NCI-H69 (cell line): ENCODE results near the gene FBXL22.
"Not testable (repeated sequence)": the region's sequence is repeated elsewhere in the genome, so short reads cannot be mapped to it uniquely, and the experiment has no call there.

Experiments used
- DNase-seq: peaks from one replicate; lab custom pipeline; 2025; lab: John Stamatoyannopoulos, UW

The FBXL22 gene

DNA sequence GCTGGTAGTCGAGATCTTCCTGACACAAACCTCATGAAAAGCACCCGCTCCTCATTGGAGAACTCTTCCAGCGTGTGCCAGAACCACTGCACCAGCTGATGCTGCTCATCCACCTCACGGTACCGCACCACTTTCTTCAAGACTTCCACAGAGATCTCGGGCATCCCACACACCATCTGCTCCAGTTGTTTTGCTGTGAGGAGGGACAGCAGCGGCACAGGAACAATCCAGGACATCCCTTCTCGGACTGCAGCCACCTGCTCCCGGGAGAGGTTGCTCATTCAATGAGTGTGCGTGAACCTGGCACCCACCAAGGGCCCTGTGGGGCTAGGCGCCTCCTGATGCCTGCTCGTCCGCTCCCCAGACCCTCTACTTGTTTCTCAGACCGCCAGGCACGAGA, 15.1 kb downstream of the FBXL22 start:
- DNase-seq = no peak

DNA sequence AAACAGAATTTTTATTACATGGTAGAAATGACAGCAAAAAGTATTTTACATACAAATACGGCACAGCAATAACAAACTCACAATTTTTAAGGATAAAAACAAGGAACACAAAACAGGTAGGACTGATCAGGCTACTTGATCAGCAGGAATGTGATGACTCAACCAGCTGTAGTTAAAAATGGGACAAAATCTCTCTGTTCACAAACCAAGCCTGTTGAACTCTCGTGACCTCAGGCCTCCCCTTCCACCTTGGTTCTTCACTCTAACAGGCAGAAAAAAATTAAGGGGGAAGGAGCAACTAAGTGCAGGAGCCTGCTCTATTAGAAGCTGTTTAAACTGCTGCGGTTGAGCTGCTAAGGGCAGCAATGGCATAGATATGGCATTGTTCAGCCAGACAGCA, 18.7 kb downstream of the FBXL22 start:
- DNase-seq = no peak

DNA sequence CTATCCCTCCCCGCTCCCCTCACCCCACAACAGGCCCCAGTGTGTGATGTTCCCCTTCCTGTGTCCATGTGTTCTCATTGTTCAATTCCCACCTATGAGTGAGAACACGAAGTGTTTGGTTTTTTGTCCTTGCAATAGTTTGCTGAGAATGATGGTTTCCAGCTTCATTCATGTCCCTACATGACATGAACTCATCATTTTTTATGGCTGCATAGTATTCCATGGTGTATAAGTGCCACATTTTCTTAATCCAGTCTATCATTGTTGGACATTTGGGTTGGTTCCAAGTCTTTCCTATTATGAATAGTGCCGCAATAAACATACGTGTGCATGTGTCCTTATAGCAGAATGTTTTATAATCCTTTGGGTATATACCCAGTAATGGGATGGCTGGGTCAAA, 20.0 kb downstream of the FBXL22 start:
- DNase-seq = not testable (repeated sequence)

DNA sequence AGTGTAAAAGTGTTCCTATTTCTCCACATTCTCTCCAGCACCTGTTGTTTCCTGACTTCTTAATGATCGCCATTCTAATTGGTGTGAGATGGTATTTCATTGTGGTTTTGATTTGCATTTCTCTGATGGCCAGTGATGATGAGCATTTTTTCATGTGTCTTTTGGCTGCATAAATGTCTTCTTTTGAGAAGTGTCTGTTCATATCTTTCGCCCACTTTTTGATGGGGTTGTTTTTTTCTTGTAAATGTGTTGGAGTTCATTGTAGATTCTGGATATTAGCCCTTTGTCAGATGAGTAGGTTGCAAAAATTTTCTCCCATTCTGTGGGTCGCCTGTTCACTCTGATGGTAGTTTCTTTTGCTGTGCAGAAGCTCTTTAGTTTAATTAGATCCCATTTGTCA, 20.4 kb downstream of the FBXL22 start:
- not testable (repeated sequence) for DNase-seq

DNA sequence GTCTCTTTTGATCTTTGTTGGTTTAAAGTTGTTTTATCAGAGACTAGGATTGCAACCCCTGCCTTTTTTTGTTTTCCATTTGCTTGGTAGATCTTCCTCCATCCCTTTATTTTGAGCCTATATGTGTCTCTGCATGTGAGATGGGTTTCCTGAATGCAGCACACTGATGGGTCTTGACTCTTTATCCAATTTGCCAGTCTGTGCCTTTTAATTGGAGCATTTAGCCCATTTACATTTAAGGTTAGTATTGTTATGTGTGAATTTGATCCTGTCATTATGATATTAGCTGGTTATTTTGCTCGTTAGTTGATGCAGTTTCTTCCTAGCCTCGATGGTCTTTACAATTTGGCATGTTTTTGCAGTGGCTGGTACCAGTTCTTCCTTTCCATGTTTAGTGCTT, 23.6 kb downstream of the FBXL22 start:
- not testable (repeated sequence) for DNase-seq

DNA sequence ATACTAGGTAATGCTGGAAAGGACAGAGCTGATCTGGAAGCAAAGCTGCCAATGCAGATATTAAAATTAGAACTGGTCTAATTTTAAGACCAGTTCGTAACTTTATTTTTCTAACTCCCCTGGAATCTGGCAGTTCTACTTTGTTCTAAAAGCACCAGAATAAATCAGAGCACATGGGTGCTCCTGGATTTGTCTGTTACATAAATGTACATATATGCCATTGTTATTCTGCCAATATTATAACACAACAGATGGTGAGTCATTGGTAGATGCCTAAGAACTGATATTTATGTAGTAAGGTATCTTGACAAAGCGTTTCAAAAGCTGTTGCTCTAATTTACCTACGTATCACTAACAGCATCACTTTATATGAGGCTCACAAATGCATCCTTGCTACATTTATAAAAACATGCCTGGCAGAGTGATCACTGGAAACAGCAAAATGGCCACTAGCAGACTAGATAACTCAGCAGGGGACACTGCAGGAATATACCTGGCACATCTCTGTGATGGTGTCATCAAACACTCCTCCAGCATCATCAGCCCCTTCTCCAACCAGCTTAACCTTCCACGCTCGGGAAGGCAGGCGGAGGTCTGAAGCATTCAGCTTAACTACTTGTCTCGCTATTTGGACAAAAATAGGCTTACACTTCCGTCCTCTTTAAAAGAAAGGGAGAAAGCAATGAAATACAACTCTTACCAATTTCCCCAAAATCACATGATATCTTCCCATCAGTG, 26.2 kb downstream of the FBXL22 start:
- no peak for DNase-seq

DNA sequence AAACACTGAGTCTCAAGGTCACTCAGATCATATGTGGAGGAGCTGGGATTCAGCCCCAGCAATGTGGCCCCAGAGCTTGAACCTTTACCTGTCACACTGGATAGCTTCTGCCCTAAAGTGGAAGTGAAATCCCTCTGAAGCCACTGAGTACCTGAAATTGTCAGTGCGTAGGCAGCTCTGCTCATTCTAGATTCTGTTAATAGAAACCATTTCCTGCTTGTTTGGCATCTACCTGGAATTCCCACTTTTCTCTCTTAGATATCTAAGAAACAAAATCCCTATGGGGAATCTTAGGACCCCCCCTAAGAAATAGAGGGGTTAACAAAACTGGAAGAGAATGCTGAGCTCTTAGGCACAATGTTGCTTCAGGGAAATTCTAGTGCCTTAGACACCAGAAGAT, 29.8 kb downstream of the FBXL22 start:
- no peak for DNase-seq

DNA sequence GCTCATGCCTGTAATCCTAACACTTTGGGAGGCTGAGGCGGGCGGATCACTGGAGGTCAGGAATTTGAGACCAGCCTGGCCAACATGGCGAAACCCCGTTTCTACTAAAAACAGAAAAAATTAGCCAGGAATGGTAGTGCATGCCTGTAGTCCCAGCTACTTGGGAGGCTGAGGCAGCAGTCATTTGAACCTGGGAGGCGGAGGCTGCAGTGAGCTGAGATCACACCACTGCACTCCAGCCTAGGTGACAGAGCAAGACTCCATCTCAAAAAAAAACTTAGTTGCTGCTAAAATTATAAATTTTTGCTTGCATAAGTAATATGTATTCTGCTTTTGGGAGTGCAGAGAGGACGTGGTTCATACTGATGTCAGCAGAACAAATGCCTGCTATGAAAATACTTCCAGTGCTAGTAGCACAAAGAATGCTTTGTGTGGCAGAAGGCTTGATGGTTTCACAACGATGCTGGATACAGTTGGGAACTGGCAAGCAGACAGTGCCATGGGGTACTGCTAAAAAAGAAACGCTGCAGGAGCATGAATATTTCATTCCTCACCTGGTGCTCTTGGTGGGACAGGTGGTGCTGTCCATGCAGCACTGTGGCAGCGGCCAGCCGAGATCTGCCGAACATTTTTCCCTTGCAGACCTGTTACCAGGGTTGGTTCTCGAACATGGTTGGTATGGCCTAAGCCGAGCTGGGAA, 31.1 kb downstream of the FBXL22 start:
- no peak for DNase-seq

DNA sequence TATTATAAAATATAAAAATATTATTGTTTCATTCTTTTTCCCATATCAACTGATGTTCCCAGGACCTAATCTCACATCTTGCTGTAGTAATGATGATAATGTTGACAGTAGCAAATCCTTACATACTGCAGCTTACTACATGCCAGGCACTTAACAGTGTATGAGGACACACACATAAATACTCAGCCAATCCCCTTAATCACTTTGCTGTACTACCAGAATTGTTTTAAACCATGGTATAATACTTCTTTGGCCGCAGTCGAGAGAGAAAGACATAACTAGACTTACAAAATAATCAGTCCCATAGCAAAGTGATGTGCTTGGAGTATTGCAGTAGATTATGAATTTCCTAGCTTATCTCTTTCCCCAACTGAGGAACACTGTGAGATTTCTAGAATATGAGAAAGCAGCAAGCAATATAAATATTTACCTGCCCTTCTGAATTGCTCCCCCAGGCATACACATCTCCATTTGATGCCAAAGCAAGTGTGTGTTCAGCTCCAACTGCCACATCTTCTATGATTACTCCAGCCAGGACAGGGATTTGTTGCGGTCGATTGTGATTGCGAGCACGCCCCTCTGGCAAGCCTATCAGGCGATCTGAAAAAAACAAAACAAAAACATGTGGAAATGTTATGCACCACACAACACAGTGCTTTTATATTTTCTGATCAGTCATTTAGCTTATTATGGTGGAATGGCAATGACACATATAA, 33.0 kb downstream of the FBXL22 start:
- no peak for DNase-seq

DNA sequence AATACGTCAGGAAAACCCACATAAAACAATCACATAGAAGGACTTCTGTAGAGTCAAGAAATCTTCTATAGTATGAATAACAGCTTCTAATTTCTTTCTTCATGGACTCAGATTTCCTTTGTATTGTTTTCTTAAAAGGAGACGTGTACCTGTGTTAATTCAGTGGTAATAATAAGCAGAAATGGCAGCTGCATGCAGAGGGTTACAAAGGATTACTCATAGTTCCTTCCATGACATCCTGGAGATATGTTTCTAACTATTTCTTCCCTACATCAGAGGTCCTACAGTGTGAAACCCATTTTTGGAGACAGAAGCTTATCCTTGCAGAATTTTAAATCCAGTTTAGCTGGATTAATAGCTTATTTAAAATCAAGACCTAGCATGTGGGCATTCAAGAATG, 36.1 kb downstream of the FBXL22 start:
- DNase-seq = no peak

DNA sequence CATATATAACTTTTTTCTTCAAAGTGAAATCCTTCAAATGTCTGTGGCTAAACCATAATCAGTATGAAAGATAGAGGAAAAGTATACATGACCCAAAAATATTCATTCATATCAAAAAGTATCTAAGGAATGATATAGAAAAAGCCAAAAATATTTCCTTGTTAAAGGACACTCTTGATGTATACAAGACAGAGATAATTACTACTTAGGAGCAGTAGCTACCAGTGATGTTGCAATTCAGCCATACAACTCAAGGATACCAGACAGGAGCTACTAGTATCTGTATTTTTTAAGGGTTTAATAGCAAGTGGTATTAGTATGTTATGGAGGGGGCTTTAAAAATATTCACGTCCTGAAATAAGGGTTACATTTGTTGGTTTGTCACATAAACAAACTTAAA, 37.0 kb downstream of the FBXL22 start:
- no peak for DNase-seq

DNA sequence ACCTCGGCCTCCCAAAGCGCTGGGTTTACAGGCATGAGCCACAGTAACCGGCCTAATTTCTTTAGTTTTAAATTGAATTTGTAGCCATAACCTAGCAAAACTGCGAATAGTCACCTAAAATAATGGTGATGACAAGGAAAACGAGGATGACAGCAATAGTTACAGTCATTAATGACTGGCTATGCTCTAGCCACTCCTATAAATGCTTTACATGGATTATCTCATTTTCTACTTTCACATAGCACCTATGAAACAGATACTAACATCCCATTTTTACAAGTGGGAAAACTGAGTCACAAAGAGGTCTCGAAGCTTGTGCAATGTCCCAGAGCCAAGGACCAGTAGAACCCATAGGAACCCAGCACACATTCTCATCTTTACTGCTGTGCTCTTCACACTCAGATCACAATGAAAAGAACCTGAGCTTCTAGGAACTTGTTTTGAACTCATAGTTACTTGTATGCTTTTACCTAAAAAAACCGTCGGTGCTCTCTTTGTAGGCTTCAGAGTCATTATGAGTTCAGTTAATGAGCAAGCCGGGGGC, 39.4 kb downstream of the FBXL22 start:
- no peak for DNase-seq

DNA sequence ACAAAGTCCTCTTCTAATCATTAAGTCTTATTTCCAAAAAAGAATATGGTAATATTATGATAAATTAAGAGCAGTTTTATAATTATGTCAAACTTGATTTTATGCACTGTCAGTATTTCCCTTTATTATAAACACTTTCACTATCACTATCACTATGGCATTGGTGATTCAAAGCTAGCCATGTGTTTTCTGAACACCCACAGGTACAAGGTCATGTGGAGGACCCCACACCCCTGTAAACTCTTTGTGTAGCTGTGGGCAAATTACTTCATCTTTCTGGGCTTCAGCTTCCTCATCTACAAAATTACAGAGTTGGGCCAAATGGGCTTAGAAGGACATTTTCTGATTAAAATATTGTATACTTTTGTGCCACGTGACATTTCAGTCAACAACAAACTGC, 41.7 kb downstream of the FBXL22 start:
- no peak for DNase-seq

DNA sequence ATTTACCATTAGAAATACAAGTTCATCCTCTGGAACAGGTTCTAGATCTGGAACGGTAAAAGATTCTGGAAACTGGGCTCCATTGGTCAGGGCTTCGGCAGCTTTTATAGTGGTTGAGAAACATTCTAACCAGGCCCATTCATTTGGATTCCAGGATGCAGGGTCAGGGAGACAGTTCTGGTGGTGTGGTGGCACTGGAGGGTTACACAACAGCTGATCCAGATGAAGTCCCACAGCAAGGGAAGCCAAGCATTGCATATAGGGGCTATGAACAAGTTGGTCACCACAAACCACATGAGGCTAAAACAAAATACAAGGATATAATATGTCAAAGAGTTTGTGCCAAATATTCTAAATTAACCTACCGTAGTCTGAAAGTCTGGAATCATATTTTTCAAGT, 43.0 kb downstream of the FBXL22 start:
- DNase-seq = no peak
